HepG2 (cell line): ENCODE data around the gene STPG4. TPM values are rescaled to one million over a fixed set of nuclear protein-coding genes. Genes with fewer than 3 reads are reported as not detected.

Experiments used
- CHD2 ChIP-seq: IDR thresholded peaks from 2 replicates; pipeline ENCODE4 v1.6.1; 2011; ENCODE audit warnings: low read depth, low read length, improper control_type of control experiment
- DDIT3 ChIP-seq: sonication (generic); formaldehyde crosslinking; IDR thresholded peaks from 2 replicates; pipeline ENCODE4 v1.4.0; 2020; ENCODE audit warnings: mild to moderate bottlenecking, missing genetic modification reagents
- ERF ChIP-seq: IDR thresholded peaks from 2 replicates; pipeline ENCODE4 v1.6.1; 2018; ENCODE audit warnings: missing biosample characterization, missing genetic modification reagents
- FOXO4 ChIP-seq: sonication (generic); formaldehyde crosslinking; conservative IDR thresholded peaks from 2 replicates; pipeline ENCODE4 v1.8.1; 2023; ENCODE audit warnings: missing genetic modification reagents
- HCFC1 ChIP-seq: fragments of 150-350 bp; IDR thresholded peaks from 2 replicates; pipeline ENCODE4 v1.6.1; 2014; ENCODE audit warnings: low read depth, low read length
- HOXA3 ChIP-seq: sonication (generic); formaldehyde crosslinking; IDR thresholded peaks from 2 replicates; pipeline ENCODE4 v1.5.0; 2020; ENCODE audit warnings: missing genetic modification reagents
- HOXA5 ChIP-seq: sonication (generic); formaldehyde crosslinking; IDR thresholded peaks from 2 replicates; pipeline ENCODE4 v1.4.0; 2020; ENCODE audit warnings: missing genetic modification reagents
- HOXD1 ChIP-seq: sonication (generic); formaldehyde crosslinking; IDR thresholded peaks from 2 replicates; pipeline ENCODE4 v1.5.0; 2020; ENCODE audit warnings: missing genetic modification reagents
- MATR3 ChIP-seq: sonication (generic); formaldehyde crosslinking; IDR thresholded peaks from 2 replicates; pipeline ENCODE4 v1.4.0; 2020; ENCODE audit warnings: missing genetic modification reagents
- POGZ ChIP-seq: sonication (generic); formaldehyde crosslinking; IDR thresholded peaks from 2 replicates; pipeline ENCODE4 v1.4.0; 2020; ENCODE audit warnings: mild to moderate bottlenecking, missing genetic modification reagents
- TRIM22 ChIP-seq: fragments of 450-650 bp; IDR thresholded peaks from 2 replicates; pipeline ENCODE4 v1.6.1; 2017
- TSC22D2 ChIP-seq: sonication (generic); formaldehyde crosslinking; IDR thresholded peaks from 2 replicates; pipeline ENCODE4 v1.5.1; 2020; ENCODE audit warnings: missing genetic modification reagents, mild to moderate bottlenecking, borderline replicate concordance
- ZBTB42 ChIP-seq: sonication (generic); formaldehyde crosslinking; IDR thresholded peaks from 2 replicates; pipeline ENCODE4 v1.5.0; 2020; ENCODE audit warnings: mild to moderate bottlenecking, missing genetic modification reagents
- ZFP62 ChIP-seq: sonication (generic); formaldehyde crosslinking; IDR thresholded peaks from 2 replicates; pipeline ENCODE4 v1.4.0; 2020; ENCODE audit warnings: missing genetic modification reagents
- ZNF205 ChIP-seq: IDR thresholded peaks from 2 replicates; pipeline ENCODE4 v1.6.1; 2018; ENCODE audit warnings: missing biosample characterization, missing genetic modification reagents
- ZNF350 ChIP-seq: sonication (generic); formaldehyde crosslinking; IDR thresholded peaks from 2 replicates; pipeline ENCODE4 v1.4.0; 2020; ENCODE audit warnings: mild to moderate bottlenecking, low read depth, missing genetic modification reagents, borderline replicate concordance
- ZNF605 ChIP-seq: sonication (generic); formaldehyde crosslinking; IDR thresholded peaks from 2 replicates; pipeline ENCODE4 v1.8.0; 2022; ENCODE audit warnings: mild to moderate bottlenecking, missing genetic modification reagents
- ZNF766 ChIP-seq: sonication (generic); formaldehyde crosslinking; IDR thresholded peaks from 2 replicates; pipeline ENCODE4 v1.5.0; 2020; ENCODE audit warnings: missing genetic modification reagents, borderline replicate concordance
- polyA plus RNA-seq, 8 experiments: library from polyadenylated mRNA; depleted of rRNA in 3 of 8; stranded (reverse) in 7 of 8; unstranded in 1 of 8; fragments of >200 nt; fragmentation: Illumina TruSeq in 4 of 8; extraction: Trizol in 4 of 8; gene quantifications; 2 replicates each; pipeline versions ENCODE4 v1.2.1 to v1.2.3, GENCODE V29; 2011 to 2016; ENCODE audit warnings: low read depth in 4 of 8, missing spikeins in 1 of 8, mixed read lengths in 1 of 8; ENCODE audit not compliant: insufficient read depth in 1 of 8
- total RNA-seq, 5 experiments: library from RNA; depleted of rRNA; stranded (reverse); fragments of >200 nt; fragmentation: Illumina TruSeq; extraction: Trizol; gene quantifications; 2 replicates each; pipeline ENCODE4 v1.2.3, GENCODE V29; 2016; ENCODE audit warnings: low read depth in 1 of 5
- TF ChIP-seq, protein P1 (sequence below): sonication (generic); formaldehyde crosslinking; IDR thresholded peaks from 2 replicates; pipeline ENCODE4 v1.4.0; 2020; ENCODE audit warnings: missing genetic modification reagents
- TF ChIP-seq, protein P2 (sequence below): sonication (generic); formaldehyde crosslinking; IDR thresholded peaks from 2 replicates; pipeline ENCODE4 v1.4.0; 2020; ENCODE audit warnings: missing genetic modification reagents
- TF ChIP-seq, protein P3 (sequence below): sonication (generic); formaldehyde crosslinking; IDR thresholded peaks from 2 replicates; pipeline ENCODE4 v1.4.0; 2020; ENCODE audit warnings: mild to moderate bottlenecking, missing genetic modification reagents

The STPG4 gene
- total and polyA plus RNA-seq, 2 of the 13 experiments (the other 11 are each of a cell fraction or from before 2014, with no cell fraction given): 0.11 to 0.15 TPM

GRCh38 chr2:47070920-47071824 is 83.9 kb downstream of the STPG4 start (continued):
- TF ChIP-seq HCFC1 (no peak), ZBTB42 (CRISPR knock-in tag) (no peak), TRIM22 (no peak), FOXO4 (no peak), ZFP62 (no peak), POGZ (peak; percentile 46), CHD2 (no peak; the same call in 1 of the 2 replicates), HOXA3 (CRISPR knock-in tag) (no peak; the same call in none of the 2 replicates), ZNF350 (CRISPR knock-in tag) (peak; percentile 71), ZNF605 (CRISPR knock-in tag) (peak; percentile 9; the same call in 1 of the 2 replicates), ZNF205 (CRISPR knock-in tag) (peak; percentile 40), HOXD1 (peak; percentile 1; the same call in 1 of the 2 replicates), ZNF766 (CRISPR knock-in tag) (0 out of 2 replicates have a peak, but pooled peaks have one; percentile 76), DDIT3 (CRISPR knock-in tag) (0 out of 2 replicates have a peak, but pooled peaks have one; percentile 47), ERF (CRISPR knock-in tag) (peak; percentile 36; the same call in 1 of the 2 replicates), MATR3 (CRISPR knock-in tag) (no peak), HOXA5 (peak; percentile 53), TSC22D2 (CRISPR knock-in tag) (no peak)
- TF ChIP-seq, protein P1, sequence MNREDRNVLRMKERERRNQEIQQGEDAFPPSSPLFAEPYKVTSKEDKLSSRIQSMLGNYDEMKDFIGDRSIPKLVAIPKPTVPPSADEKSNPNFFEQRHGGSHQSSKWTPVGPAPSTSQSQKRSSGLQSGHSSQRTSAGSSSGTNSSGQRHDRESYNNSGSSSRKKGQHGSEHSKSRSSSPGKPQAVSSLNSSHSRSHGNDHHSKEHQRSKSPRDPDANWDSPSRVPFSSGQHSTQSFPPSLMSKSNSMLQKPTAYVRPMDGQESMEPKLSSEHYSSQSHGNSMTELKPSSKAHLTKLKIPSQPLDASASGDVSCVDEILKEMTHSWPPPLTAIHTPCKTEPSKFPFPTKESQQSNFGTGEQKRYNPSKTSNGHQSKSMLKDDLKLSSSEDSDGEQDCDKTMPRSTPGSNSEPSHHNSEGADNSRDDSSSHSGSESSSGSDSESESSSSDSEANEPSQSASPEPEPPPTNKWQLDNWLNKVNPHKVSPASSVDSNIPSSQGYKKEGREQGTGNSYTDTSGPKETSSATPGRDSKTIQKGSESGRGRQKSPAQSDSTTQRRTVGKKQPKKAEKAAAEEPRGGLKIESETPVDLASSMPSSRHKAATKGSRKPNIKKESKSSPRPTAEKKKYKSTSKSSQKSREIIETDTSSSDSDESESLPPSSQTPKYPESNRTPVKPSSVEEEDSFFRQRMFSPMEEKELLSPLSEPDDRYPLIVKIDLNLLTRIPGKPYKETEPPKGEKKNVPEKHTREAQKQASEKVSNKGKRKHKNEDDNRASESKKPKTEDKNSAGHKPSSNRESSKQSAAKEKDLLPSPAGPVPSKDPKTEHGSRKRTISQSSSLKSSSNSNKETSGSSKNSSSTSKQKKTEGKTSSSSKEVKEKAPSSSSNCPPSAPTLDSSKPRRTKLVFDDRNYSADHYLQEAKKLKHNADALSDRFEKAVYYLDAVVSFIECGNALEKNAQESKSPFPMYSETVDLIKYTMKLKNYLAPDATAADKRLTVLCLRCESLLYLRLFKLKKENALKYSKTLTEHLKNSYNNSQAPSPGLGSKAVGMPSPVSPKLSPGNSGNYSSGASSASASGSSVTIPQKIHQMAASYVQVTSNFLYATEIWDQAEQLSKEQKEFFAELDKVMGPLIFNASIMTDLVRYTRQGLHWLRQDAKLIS (CRISPR knock-in tag): no peak
- TF ChIP-seq, protein P2, sequence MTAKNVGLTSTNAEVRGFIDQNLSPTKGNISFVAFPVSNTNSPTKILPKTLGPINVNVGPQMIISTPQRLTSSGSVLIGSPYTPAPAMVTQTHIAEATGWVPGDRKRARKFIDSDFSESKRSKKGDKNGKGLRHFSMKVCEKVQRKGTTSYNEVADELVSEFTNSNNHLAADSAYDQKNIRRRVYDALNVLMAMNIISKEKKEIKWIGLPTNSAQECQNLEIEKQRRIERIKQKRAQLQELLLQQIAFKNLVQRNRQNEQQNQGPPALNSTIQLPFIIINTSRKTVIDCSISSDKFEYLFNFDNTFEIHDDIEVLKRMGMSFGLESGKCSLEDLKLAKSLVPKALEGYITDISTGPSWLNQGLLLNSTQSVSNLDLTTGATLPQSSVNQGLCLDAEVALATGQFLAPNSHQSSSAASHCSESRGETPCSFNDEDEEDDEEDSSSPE (CRISPR knock-in tag): peak; percentile 53; the same call in 1 of the 2 replicates
- TF ChIP-seq, protein P3, sequence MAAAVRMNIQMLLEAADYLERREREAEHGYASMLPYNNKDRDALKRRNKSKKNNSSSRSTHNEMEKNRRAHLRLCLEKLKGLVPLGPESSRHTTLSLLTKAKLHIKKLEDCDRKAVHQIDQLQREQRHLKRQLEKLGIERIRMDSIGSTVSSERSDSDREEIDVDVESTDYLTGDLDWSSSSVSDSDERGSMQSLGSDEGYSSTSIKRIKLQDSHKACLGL (CRISPR knock-in tag): no peak
